GM19324 (cell line): ENCODE data around the gene GCSH.
"Not testable (repeated sequence)": the region's sequence is repeated elsewhere in the genome, so short reads cannot be mapped to it uniquely, and the experiment has no call there.

Source experiments
- ATAC-seq: cut with Tn5 transposase; IDR thresholded peaks from one replicate; pipeline ENCODE4 v1.9.1; 2021; ENCODE audit warnings: mild to moderate bottlenecking, moderate library complexity; ENCODE audit not compliant: unreplicated experiment, low FRiP score

The GCSH gene

DNA sequence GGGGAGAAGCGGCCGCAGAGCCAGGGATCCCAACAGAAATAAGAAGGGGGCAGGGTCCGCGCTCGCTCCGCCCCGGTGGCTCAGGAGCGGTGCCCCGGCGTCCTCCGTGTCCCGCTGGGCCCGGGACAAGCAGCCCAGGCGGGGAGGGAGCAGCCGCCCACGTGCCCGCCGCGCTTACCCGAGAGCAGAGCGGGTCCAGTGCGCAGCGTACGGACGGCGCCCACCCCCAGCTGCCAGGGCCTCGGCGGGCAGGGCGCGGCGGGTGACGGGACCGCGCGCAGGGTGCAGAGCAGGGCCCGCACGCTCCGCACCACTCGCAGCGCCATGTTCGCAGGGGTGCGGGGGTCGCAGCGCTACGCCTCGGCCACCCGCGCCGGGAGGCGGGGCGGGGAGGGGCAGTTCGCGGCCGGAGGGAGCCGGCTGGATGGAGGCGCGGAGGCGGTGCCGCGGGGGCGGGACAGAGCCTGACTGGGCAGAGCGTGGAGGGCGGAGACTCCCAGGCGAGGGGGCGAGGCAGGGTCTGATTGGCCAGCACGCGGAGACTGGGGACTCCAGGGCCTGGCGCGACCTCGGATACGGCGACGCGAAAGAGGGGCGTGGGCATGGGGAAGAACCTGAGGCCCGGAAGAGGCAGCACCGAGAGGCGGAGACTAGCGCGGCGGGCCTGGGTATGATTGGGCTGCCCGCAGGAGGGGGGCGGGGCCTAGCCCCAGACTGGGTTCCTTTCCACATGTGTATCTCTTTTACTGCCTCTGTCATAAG lies at the start of gene GCSH:
GCSH (minus strand) TSS at position 443 of the 762 bp plus-strand sequence; CDS start at position 326, 117 bp downstream.
- ATAC-seq: peak; percentile 99

DNA sequence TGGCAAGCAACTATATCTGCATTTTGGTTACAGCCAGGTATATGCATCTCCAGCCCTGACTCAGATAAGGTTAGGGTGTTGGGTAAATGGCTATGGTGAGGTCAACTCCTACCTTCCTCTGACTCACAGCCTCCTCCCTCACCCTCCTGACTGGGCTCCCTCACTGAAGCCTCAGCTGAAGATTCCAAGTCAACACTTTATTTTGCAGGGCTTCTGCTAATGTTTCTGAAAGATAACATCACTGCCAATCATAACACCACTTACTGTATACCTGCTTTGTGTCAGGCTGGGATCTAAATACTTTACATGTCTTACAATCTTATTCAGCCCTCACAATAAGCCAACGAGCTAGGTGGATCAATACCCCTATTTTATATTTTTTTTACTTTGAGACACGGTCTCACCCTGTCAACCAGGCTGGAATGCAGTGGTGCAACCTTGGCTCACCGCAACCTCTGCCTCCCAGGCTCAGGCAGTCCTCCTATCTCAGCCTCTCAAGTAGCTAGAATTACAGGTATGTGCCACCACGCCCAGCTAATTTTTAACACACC lies 47.8 kb upstream of the GCSH start:
- no peak for ATAC-seq

DNA sequence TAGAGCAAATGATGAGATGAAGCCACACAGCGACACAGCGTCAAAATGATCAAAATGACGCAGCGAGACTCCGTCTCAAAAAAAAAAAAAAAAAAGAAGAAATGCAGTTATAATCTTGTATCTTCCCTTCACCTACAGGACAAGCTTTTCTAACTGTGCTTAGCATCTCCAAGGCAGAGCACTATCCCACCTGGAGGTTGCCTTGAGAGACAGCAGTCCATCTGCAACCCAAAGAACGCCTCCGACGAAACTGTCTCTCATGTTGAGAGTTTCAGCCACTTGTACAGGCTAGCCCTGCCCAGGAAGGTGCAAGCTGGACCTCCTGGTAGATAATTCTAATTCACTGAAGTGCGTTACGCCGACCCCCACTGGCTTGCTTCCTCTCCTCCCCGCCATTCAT lies 46.7 kb upstream of the GCSH start:
- ATAC-seq: no peak

DNA sequence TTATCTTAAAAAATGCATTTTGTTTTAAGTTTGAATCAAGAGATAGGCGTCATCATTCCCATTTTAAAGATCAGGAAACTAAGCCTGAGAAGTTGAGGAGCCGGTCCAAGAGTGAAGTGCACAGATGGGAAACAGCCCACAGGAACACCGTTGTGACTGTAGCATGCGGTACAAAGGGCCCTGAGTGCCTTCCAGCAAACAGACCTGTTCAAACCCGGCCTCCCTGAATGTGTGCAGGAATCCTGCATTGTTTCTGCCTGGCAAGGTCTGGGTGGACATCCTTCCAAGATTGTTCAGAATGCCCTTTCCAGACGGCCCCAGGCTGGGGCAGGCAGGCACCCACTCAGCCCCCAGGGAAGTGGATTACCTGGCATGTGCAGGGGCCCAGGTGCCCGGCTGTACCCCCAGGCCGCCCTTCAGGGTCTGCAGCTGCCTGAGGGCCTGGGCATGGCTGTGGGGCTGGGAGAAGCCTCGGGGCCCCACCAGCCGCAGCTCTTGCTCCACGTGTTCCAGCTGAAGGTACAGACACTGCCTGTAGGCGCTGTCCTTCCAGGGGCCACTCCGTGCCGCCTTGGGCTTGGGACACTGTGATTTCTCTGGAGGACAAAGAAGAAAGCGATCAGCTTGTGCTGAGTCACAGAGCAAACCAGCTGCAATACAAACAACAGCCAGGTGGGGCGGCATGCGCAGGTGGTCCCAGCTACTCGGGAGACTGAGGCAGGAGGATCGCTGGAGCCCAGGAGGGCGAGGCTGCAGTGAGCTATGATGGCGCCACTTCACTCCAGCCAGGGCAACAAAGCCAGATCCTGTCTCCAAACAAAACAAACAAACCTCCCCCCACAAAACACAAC lies 45.0 kb upstream of the GCSH start:
- no peak for ATAC-seq

DNA sequence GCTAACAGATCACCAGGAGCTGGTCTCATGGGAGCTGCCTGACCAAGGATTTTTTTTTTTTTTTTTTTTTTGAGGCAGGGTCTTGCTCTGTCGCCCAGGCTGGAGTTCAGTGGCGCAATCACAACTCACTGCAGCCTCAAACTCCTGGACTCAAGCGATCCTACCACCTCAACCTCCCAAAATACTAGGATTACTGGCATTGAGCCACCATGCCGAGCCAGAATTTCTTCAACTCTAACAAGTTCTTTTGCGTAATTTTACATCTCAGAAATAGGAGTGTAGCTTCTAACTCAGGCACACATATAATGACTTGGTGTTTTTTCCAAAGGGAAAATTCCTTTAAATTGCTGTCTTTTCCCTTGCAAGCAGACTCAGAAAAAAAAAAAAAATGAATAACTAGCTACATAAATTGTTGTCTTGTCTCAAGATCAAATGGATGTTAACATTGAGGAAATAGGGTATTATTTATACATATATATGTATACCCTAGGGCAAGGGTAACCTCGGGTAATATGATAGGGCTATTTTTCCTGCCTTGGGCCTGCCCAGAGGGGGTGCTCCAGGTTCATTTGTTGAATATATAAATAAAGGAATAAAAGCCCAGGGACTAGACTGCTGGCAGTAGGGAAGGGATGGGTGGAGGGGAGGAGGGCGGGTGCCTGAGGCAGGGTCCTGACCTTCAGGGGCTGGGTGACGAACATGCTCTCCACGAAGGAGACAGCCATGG lies 42.8 kb upstream of the GCSH start:
- no peak for ATAC-seq

DNA sequence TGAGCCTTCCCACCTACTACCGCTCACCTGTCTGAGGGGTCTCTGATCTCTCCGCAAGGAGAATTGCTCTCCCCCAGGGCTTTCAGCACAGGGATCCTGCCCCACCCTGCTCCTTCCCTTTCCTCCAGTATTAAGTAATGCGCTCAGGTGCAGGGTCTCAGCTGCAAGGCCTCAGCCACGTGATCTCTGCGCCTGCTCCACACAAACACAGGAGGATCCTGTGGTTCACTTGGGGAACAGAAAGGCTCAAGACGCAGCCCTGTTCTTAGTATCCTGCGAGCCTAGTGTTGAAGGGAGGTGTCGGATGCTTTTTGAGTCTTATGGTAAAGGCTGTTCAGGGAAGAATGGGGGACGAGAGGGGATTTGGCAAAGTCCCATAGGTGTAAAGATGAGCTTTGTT lies 41.6 kb upstream of the GCSH start:
- ATAC-seq: no peak

DNA sequence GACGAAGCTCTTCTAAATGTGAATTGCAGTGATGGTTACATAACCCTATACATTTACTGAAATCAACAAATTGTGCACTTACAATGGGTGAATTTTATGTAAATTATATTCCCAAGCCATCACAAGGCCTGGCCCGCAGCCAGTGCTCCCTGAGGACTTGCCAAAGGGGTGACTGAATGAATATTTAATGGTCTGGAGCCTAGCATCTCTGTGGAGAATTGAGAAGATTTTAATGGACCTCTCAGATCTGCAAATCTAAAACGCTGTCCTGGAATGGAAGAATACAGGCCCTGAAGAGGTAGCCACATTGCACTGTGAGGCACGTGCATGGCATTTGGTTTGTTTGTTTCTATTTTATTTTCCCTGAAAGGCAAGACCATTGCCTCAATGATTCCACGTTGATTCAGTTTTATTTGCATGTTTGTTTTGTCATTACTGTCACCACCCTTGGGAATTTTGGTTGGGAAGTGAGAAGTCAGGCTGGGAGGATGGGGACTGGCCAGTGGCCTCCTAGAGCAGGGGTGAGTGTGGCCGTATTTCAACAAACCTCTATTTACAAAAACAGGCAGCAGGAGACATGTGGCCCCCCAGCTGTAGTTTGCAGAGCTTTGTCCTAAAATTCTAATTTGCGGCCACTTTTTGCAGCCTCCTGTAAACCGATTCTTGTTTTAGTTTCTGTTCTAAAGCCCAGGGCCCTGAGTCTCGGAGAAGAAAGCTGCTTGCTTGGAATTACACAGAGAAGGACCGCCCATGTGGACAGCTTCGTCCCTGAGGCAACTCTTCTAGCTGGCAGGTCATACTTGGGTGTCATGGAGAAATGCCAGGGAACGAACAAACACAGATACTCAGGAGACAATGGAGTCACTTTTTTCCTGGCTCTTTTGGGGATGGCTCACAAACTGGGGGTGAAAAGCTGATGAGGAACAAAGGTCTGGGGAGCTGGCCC lies 40.5 kb upstream of the GCSH start:
- ATAC-seq: no peak

DNA sequence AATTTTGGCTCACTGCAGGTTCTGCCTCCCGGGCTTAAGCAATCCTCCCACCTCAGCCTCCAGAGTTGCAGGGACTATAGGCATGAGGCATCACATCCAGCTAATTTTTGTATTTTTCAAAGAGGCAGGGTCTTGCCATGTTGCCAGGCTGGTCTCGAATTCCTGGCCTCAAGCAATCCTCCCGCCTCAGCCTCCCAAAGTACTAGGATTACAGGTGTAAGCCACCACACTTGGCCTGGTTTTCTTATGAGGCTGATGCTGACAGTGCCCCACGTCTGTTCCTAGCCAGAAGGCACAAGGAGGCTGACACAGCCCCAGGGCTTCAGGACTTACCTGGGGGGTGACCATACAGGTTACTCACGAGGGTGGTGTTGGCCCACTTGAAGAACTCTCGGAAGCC lies 33.9 kb upstream of the GCSH start:
- no peak for ATAC-seq

DNA sequence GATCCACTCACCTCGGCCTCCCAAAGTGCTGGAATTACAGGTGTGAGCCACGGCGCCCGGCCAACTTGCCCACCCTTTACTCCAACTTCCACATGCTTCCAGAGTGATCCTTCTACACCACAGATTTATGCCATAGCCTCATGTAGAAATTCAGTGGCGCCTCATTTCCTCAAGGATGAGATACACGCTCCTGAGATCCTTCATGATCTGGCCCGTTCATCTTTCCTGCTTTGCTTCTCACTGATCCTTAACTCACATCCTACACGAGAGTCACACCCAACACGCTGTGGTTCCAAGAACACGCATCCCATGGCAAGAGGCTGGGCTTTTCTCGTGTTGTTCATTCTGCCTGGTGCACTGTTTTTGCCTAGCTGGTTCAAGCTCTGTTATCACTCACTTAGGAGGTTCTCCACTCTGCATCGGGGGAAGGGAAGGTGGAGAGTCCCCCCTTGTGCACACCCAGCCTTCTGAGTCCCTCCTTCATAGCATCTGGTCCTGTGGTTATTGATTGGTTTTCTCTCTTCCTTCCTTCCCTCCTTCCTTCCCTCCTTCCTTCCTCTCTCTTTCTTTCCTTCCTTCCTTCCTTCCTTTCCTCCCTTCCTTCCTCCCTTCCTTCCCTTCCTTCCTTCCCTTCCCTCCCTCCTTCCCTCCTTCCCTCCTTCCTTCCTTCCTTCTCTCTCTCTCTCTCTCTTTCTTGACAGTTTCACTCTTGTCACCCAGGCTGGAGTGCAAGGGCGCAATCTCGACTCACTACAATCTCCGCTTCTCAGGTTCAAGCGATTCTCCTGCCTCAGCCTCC lies 32.7 kb upstream of the GCSH start:
- ATAC-seq: no peak

DNA sequence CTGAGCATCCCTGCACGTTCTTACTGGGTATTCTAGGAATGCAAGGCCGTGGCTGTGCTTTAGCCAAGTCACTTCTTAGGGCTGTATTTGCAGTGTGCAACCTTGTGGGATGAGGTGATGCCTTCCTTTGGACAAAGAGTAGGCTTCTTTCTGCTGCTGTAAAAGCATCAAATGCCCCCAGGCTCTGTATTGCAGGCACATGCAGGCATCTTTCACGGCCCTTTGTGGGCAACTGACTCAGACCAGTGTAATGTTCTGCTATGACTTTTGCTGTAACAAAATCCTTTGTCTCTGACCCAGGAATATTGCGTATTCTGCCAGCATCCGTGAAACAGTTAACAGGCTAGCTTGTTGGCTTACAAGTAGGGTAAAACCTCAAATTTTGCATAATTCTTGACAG lies 30.9 kb upstream of the GCSH start:
- no peak for ATAC-seq

DNA sequence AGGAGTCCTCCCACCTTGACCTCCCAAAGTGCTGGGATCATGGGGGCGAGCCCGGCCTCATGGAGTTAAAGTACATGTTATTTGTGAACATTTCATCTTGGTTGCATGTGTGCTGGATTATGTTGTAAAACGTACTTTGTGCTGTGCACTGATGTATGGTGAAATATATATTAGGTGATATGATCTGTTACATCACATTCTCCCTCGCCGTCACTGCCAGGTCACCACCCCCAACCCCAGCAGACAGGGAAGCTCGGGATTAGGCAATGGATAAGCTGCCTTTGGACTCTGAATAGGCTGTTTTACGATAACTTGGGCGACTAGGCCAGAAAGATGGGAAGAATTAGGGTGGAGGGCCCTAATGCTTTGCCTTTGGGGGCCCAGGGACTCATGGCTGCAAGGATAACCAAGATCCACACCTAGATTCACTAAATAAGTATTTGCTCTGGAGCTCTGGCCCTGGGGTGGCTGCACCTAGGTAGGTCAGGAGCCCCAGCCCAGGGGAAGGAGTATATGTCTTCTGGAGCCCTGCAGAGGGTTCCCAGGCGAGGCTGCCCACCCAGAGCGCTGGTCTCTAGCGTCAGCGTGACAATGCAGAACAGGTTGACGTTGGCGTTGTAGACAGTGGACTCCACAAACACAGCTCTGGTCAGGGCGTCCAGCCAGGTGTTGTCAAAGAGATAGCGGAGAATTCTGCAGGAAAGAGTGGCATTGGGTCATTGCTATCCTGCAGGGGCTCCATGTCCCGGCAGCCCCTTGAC lies 27.1 kb upstream of the GCSH start:
- no peak for ATAC-seq

DNA sequence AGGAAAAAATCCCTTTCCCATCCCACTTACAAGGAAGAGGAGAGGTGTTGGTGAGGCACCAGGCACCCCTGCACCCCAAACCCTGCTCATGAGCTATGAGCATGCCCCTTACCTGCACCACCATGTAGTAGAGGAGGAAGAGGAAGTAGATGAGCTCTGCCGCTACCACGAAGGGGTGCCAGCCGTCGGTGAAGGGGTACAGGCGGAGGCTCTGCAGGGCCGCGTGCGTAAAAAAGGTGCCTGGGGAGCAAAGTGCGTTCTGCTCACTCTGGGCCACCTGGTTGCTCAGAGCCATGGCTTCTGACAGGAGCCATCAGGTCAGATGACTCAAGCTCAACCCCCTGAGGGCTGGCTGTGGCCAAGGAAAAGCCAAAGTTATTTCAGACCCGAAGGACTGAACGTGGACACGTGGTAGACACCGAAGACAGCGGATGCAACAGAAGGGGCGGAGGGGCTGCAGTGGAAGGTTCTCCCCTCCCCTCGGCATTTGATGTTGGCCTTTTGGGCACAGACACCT lies 25.3 kb upstream of the GCSH start:
- ATAC-seq: no peak

DNA sequence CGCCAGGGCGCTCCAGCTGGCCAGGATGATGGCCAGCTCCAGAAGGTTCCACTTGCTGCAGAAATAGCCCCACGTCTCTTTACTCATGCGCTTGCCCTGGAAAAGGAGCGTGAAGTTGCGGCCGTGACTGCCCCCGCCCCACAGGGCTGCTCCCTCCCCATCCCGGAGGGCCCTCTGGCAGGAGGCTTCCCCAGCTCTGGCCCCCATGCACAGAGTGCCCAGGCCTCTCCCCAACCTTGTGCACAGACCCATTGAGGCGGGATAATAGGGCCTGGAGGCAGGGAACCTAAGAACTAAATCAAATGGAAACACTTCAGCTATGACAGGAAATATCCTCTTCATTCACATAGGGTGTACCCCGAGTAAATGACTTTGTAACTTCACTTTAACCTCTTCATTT lies 21.2 kb upstream of the GCSH start:
- no peak for ATAC-seq

DNA sequence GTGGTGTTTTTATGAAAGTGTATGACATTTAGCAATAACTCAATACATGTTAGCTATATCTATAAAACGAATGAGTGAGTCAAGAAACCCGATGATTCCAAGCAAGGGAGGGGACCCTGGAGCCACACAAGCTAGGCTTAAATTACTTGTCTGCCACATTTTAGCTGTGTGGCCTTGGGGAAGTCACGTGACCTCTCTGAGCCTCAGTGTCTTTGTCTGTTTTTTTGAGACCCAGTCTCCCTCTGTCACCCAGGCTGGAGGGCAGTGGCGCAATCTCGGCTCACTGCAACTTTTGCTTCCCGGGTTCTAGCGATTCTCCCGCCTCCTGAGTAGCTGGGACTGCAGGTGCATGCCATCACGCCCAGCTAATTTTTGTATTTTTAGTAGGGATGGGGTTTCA lies 20.1 kb upstream of the GCSH start:
- no peak for ATAC-seq

DNA sequence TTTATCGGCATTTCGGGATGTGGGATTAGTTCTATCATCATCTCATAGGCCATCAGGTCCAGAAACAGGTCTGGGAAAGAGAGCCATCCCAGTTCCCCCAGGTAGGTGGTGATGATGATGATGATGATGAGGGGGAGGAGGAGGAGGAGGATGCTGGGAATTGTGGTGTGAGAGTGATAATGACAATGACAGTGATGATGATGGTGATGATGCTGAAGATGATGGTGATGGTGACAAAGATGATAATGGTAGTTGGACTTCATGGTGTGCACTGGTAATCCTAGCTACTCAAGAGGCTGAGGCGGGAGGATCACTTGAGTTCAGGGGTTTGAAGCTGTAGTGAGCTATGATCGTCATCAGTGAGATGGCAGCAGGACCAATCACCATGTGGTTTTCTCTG lies 16.3 kb upstream of the GCSH start:
- no peak for ATAC-seq

DNA sequence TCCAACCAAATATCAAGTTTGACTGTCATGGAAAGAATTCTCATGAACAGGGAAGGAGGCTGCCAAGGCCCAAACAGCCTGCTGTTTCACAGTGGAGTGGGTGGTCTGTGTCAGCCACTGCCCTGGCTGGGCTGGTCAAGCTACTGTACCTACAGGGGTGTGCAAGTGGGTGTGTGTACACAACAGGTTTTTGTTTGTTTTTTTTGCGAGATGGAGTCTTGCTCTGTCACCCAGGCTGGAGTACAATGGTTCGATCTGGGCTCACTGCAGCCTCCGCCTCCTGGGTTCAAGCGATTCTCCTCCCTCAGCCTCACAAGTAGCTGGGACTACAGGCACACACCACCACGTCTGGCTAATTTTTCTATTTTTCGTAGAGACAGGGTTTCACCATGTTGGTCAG lies 13.1 kb upstream of the GCSH start:
- not testable (repeated sequence) for ATAC-seq

DNA sequence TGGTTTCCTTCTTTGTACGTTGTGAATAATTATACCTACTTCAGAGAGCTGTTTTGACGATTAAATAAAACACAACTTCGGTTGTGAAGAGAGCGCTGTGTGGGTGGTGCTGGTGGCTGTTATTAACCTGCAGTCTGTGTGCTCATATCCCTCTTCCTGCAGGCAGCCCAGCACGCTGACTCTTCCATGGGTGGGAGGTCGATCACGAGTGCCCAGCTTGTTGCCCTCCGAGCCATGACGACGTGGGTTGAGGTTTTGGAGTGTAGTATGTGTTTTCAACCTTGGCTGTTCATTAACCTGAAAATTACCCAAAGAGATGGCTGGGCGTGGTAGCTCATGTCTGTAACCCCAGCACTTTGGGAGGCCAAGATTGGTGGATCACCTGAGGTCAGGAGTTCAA lies 11.3 kb upstream of the GCSH start:
- ATAC-seq: no peak

DNA sequence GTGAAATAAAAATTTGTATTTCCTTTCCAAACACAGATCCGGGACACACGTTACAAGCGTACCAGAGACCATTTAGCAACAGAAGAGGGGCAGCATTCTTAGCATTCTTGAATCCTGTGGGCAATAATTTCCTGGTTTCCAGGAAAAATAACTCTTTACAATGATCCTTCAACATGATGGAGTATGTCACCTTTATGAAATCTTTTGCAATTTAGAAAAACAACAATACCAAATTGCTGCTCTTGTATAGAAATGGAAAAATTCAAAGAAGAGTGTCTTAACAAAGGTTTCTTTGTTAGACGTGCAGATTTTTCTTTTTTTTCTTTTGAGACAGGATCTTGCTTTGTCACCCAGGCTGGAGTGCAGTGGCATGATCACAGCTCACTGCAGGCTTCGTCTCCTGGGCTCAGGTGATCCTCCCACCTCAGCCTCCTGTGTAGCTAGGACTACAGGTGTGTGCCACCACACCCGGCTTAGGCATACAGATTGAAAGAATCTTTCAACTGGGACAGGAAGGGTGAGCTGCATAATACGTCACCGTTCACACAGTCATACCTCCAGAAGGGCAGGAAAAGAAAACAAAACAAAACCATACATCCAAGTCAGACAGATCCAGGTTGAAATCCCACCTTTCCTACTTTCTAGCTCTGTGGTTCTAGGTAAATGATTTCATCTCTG lies 10.8 kb upstream of the GCSH start:
- ATAC-seq: no peak
